Hepatocyte (in vitro differentiated cells): ENCODE measurements around the gene C1orf198.

Source experiments
- CTCF ChIP-seq: fragments of 200-600 bp; sonication (generic); IDR thresholded peaks from 2 replicates; pipeline ENCODE4 v1.5.1; 2016; ENCODE audit warnings: antibody characterized with exemption, mild to moderate bottlenecking; ENCODE audit not compliant: poor library complexity
- EZH2 ChIP-seq: fragments of 200-600 bp; sonication (generic); IDR thresholded peaks from 2 replicates; pipeline ENCODE4 v1.6.1; 2016; ENCODE audit warnings: antibody characterized with exemption, mild to moderate bottlenecking, borderline replicate concordance
- EZH2phosphoT487 ChIP-seq: fragments of 200-600 bp; sonication (generic); IDR thresholded peaks from one replicate; pipeline ENCODE4 v1.6.1; 2018; ENCODE audit warnings: antibody characterized with exemption, mild to moderate bottlenecking, low read depth, moderate library complexity; ENCODE audit not compliant: unreplicated experiment, severe bottlenecking

DNA sequence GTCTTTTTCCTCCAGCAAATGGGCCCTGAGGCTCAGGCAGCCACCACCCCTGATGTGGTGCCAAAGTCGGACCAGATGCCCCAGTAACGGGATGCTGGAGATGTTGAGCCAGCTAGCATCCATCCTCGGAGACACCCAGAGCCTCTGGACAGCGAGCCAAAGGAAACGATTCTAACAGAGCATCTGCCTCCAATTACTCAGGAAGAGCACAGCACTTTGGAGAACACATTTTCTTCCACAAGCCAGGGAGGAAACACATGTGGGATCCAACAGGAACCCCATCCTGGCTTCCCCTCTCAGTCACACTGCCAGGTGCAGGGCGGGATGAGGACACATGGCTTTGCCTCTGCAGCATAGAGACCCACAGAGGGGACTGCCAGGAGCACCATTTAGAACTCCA, 44.9 kb downstream of the C1orf198 start:
- no peak for TF ChIP-seq CTCF
- no peak for TF ChIP-seq EZH2
- no peak for TF ChIP-seq EZH2phosphoT487
